Keratinocyte (primary cell): Measurements from ENCODE around the gene NUDC. TPM values are rescaled to one million over a fixed set of nuclear protein-coding genes. Genes with fewer than 3 reads are reported as not detected.
"Not testable (repeated sequence)": the region's sequence is repeated elsewhere in the genome, so short reads cannot be mapped to it uniquely, and the experiment has no call there.

ENCODE experiments used
- DNase-seq: peaks from one replicate; pipeline ENCODE4 v3.0.0-alpha.2; 2011; ENCODE audit warnings: low read depth, missing footprints, low spot score
- FAIRE-seq: peaks from 2 replicates; lab custom pipeline; 2011; peaks lifted over from hg19 to GRCh38; lab: Jason Lieb, UNC
- H2AFZ ChIP-seq: 2 replicates; pipeline ENCODE4 v1.6.0; 2012; ENCODE audit warnings: low read length, control low read depth, inconsistent platforms; ENCODE audit not compliant: control insufficient read depth
- H3K27ac ChIP-seq: 2 replicates; pipeline ENCODE4 v1.5.1; 2011; ENCODE audit warnings: low read length; ENCODE audit not compliant: control insufficient read depth, insufficient read depth
- H3K27me3 ChIP-seq: 3 replicates; pipeline ENCODE4 v1.6.0; 2011; ENCODE audit warnings: low read length; ENCODE audit not compliant: control insufficient read depth, insufficient read depth; ENCODE audit errors: extremely low read depth
- H3K36me3 ChIP-seq, 2 experiments: 2 replicates in 1 of 2; 3 replicates in 1 of 2; pipeline ENCODE4 v1.5.1; 2011; ENCODE audit warnings: low read length in 2 of 2, mild to moderate bottlenecking in 1 of 2; ENCODE audit not compliant: control insufficient read depth in 2 of 2, insufficient read depth in 2 of 2; ENCODE audit errors: extremely low read depth in 1 of 2
- H3K4me1 ChIP-seq: 3 replicates; pipeline ENCODE4 v1.5.1; 2011; ENCODE audit warnings: low read length; ENCODE audit not compliant: control insufficient read depth, insufficient read depth; ENCODE audit errors: extremely low read depth
- H3K4me2 ChIP-seq: 3 replicates; pipeline ENCODE4 v1.6.0; 2011; ENCODE audit warnings: low read depth, low read length; ENCODE audit not compliant: control insufficient read depth, insufficient read depth; ENCODE audit errors: extremely low read depth
- H3K4me3 ChIP-seq, 3 experiments: fragments of 200-600 bp in 1 of 3; sonication (generic) in 1 of 3; 2 replicates in 2 of 3; 3 replicates in 1 of 3; pipeline ENCODE4 v1.5.1; 2011 to 2016; ENCODE audit warnings: low read length in 3 of 3, mild to moderate bottlenecking in 3 of 3, control low read depth in 2 of 3, inconsistent platforms in 1 of 3, low read depth in 1 of 3, mixed read lengths in 1 of 3, mixed run types in 1 of 3, moderate library complexity in 1 of 3; ENCODE audit not compliant: control insufficient read depth in 2 of 3, insufficient read depth in 2 of 3; ENCODE audit errors: extremely low read depth in 1 of 3
- H3K79me2 ChIP-seq: 2 replicates; pipeline ENCODE4 v1.6.0; 2012; ENCODE audit warnings: low read length; ENCODE audit not compliant: control insufficient read depth, insufficient read depth
- H3K9ac ChIP-seq: 3 replicates; pipeline ENCODE4 v1.6.0; 2011; ENCODE audit warnings: low read length; ENCODE audit not compliant: control insufficient read depth, insufficient read depth; ENCODE audit errors: extremely low read depth
- H3K9me1 ChIP-seq: 3 replicates; pipeline ENCODE4 v1.6.0; 2011; ENCODE audit warnings: low read length; ENCODE audit not compliant: control insufficient read depth, insufficient read depth; ENCODE audit errors: extremely low read depth
- H3K9me3 ChIP-seq: 2 replicates; pipeline ENCODE4 v1.5.1; 2012; ENCODE audit warnings: low read depth, low read length; ENCODE audit not compliant: control insufficient read depth
- H4K20me1 ChIP-seq: 3 replicates; pipeline ENCODE4 v1.6.0; 2011; ENCODE audit warnings: low read length; ENCODE audit not compliant: control insufficient read depth, insufficient read depth; ENCODE audit errors: extremely low read depth
- CTCF ChIP-seq, 3 experiments: IDR thresholded peaks in 1 of 3; conservative IDR thresholded peaks in 1 of 3; optimal IDR thresholded peaks in 1 of 3; 2 replicates in 2 of 3; 3 replicates in 1 of 3; pipeline versions ENCODE3 to v1.5.1; 2011; ENCODE audit warnings: low read length in 3 of 3, mild to moderate bottlenecking in 3 of 3, moderate library complexity in 2 of 3, control low read depth in 1 of 3, inconsistent platforms in 1 of 3; ENCODE audit not compliant: insufficient read depth in 2 of 3; ENCODE audit errors: extremely low read depth in 1 of 3
- EZH2 ChIP-seq: IDR thresholded peaks from one replicate; pipeline ENCODE4 v1.6.1; 2012; ENCODE audit warnings: inconsistent platforms, mild to moderate bottlenecking, low read length, moderate library complexity
- dilution Hi-C: fragments of 300-500 bp; cut with MboI; formaldehyde crosslinking; loops from one replicate; pipeline ENCODE4 v1.7.0; 2020; ENCODE audit warnings: low sequenced_read_pairs; ENCODE audit not compliant: extremely low pct_ligation_motif_present
- polyA plus RNA-seq, 5 experiments: library from polyadenylated mRNA; depleted of rRNA in 3 of 5; stranded (reverse) in 3 of 5; stranded (forward) in 1 of 5; unstranded in 1 of 5; fragments of >200 nt; gene quantifications; 1 replicate in 1 of 5; 2 replicates in 3 of 5; 3 replicates in 1 of 5; pipeline versions ENCODE4 v1.2.1 to v1.2.3, GENCODE V29; 2011 to 2012; ENCODE audit warnings: missing spikeins in 2 of 5, low read depth in 1 of 5, low replicate concordance in 1 of 5

The NUDC gene
- polyA plus RNA-seq, 1 donor (not counting 4 experiments of a cell fraction or from before 2014, with no cell fraction given), result 57.3 TPM

- H2AFZ ChIP-seq, result no peak overlapping the region
- no peak for FAIRE-seq
- TF ChIP-seq CTCF (optimal IDR thresholded peaks at IDR 0.05 in 1 of 3, IDR thresholded peaks at IDR 0.05 in 1 of 3, conservative IDR thresholded peaks at IDR 0.05 in 1 of 3; ENCODE audit: extremely low read depth in 1 of 3, insufficient read depth in 2 of 3, low read length in 3 of 3) (no peak), EZH2 (no peak)
Observed at GRCh38 chr1:26984291-26984690, 62.7 kb downstream of the NUDC start.

GRCh38 chr1:26986658-26987057 is 65.1 kb downstream of the NUDC start:
- FAIRE-seq, result no peak

More at GRCh38 chr1:26984291-26984690, 62.7 kb downstream of the NUDC start:
- H3K4me3 ChIP-seq, result no peak overlapping the region
- H3K27me3 ChIP-seq, result no peaks in the 10 kb centered on the region
- H3K36me3 ChIP-seq, result no peaks in the 10 kb centered on the region
- H3K4me2 ChIP-seq, result no peak overlapping the region
- no peak overlapping the region for H3K9ac ChIP-seq
- DNase-seq, result no peak
- H3K9me1 ChIP-seq, result no peaks in the 10 kb centered on the region
- dilution Hi-C loops, result no loop called here
- no peaks in the 10 kb centered on the region for H3K4me1 ChIP-seq
- H3K9me3 ChIP-seq, result no peaks in the 10 kb centered on the region
- H3K27ac ChIP-seq, result no peak overlapping the region
- no peaks in the 10 kb centered on the region for H4K20me1 ChIP-seq
- no peaks in the 10 kb centered on the region for H3K79me2 ChIP-seq

GRCh38 chr1:26989403-26990109 is 68.0 kb downstream of the NUDC start:
- H3K9ac ChIP-seq, H3K27ac ChIP-seq, H3K4me3 ChIP-seq, H3K79me2 ChIP-seq, dilution Hi-C loops, H3K27me3 ChIP-seq, H2AFZ ChIP-seq, DNase-seq, FAIRE-seq, H3K9me1 ChIP-seq, H3K36me3 ChIP-seq, H4K20me1 ChIP-seq, H3K4me2 ChIP-seq, H3K9me3 ChIP-seq: not testable (repeated sequence)
- peaks cover 19% of the 10 kb centered on the region for H3K4me1 ChIP-seq

More at GRCh38 chr1:26986658-26987057, 65.1 kb downstream of the NUDC start:
- Histone ChIP-seq H3K4me3 (no peak overlapping the region), H3K36me3 (no peaks in the 10 kb centered on the region), H3K79me2 (no peaks in the 10 kb centered on the region), H3K4me2 (no peak overlapping the region), H4K20me1 (no peaks in the 10 kb centered on the region), H3K4me1 (peaks cover 12% of the 10 kb centered on the region), H3K9ac (no peak overlapping the region), H2AFZ (no peak overlapping the region), H3K27ac (no peak overlapping the region), H3K9me3 (no peaks in the 10 kb centered on the region), H3K27me3 (no peaks in the 10 kb centered on the region), H3K9me1 (peaks cover 4% of the 10 kb centered on the region)
- TF ChIP-seq CTCF (optimal IDR thresholded peaks at IDR 0.05 in 1 of 3, IDR thresholded peaks at IDR 0.05 in 1 of 3, conservative IDR thresholded peaks at IDR 0.05 in 1 of 3; ENCODE audit: extremely low read depth in 1 of 3, insufficient read depth in 2 of 3, low read length in 3 of 3), result no peak
- TF ChIP-seq EZH2, result no peak
- dilution Hi-C loops, result no loop called here
- DNase-seq, result no peak
